COR-L47 (cell line): ENCODE results near the gene PLPPR1.

ENCODE experiments used
- DNase-seq: peaks from one replicate; lab custom pipeline; 2025; lab: John Stamatoyannopoulos, UW

The PLPPR1 gene

DNA sequence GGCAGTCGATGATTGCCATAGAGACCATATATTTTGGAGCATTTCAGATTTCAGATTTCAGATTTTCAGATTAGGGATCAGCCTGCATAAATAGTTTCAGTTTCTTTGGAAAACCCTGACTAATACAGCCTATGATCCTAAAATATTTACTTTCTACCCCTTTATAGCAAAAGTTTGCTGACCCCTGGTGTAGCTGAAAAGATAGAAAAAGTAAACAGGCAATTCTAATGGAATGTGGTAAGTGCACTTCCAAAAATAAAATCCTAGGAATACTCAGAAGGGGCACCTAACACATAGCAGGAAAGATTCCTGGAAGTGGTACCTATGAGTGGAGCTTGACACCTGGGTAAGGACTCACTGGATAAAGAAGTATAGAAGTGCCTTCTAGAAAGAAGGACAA is 321.8 kb downstream of the PLPPR1 start:
- DNase-seq = no peak

DNA sequence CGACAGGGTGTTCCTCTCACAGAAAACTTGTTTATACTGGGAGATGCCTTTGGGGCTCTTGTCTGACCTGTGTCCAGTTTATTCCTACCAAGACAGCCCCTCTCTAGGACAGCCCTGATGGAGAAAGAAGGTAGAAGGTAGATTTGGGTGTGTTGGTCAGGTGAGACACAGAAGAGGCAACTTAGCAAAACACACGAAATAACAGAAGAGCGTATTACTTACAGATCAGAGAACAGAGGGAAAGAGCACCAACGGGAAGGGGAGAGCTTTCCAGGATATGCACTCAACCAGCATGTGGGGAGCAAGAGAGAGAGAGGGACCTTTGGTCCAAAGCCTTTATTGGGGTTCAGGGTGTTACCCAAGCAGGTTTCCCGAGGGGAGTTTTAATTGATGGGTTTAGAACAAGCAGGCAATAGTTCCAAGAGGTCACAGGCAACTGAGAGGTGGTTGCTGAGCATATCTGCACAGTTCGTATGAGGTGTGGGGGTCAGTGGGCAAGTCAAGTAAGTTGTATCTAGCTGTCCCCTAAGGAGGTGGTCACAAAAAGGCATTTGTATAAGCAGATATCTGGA is 324.5 kb downstream of the PLPPR1 start:
- no peak for DNase-seq

DNA sequence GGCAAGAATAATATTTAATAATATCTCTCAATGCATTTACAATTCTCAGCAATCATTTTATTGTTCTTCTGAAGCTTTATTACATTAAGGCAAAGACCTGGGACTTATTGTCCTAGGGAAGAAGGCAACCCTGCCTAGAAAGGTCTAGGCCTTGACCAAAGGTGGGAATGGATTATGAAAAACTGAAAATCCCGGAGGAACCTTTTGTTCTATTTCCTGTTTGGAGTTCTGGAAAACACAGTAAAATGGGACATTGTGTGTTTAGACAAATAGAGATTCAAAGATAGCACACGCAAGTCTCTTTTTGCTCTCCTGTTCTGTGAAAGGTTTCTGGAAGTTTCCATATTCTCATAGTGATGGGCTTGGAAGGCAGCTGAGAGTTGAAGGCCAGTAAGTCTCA is 325.2 kb downstream of the PLPPR1 start:
- no peak for DNase-seq

DNA sequence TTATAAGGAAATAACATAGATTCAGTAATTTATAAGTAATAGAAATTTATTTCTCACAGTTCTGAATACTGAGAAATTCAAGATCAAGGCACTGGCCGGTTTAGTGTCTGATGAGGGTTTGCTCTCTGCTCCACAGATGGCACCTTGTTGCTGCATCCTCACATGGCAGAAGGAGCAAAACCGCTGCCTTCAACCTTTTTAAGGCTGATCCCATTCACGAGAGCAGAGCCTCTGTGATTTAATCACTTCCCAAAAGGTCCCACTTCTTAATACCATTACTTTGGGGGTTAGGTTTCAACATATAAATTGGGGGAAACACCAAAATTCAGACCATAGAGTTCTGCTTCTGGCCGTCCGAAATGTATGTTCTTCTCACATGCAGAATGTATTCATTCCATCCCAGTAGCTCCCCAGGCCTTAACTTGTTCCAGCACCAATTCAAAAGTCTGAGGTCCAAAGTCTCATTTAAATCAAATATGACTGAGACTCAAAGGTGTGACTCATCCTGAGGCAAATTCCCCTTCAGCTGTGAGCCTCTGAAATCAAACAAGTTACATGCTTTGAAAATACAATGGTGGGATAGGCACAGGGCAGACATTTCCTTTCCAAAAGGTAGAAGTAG is 325.7 kb downstream of the PLPPR1 start:
- DNase-seq = no peak

DNA sequence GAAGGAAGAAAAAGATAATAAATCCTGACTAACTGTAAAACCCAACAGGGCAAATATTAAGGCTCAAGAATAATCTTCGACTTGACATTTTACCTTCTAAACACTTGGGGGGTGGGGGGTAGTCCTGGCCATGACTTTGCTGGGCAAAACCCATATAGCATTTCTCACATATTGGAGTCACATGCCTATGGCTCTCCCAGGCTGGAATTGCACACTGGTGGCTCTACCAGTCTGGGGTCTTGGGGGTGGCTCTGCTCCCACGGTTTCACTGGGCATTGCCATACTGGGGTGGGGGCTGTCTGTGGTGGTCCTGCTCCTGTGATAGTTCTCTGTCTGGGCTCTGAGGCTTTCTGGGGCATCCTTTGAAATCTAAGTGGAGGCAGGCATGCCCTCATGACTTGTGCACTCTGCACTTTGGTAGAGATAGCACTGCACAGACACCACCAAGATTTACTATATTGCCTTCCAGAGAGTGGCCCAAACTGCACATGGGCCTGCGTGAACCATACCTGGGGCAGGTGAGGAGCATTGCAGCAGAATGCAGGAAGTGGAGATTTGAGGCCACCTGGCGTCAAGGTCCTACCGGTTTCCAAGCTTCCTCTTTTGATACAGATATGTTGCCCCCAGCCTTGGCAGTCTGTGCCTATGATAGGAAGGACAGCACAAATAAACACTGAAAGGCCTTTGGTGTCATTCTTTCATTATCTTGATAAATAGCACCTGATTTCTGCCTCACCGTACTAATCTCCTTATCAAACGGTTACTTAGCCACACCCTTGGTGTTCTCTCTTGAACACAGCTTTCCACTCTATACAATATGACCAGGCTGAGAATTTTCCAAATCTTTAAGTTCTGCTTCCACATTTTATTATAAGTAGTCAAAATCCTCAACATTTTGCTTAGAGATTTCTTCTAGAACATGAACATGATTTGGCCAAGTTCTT is 326.5 kb downstream of the PLPPR1 start:
- no peak for DNase-seq

DNA sequence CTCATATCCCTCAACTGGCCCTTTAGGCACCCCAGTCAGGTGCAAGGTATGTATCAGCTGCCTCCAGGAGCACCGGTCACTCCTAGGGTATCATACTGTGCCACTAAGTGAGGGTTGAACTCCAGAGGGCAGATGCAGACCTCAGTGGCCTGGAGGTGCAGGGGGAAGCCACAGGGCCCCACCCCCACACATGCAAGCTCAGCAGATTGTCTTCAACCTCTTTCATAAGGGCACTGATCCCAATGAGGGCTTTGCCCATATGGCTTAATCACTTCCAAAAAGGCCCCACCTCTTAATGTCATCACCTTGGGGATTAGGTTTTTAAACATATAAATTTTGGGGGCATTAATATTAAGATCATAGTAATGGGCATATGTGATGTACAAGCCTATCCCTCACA is 328.1 kb downstream of the PLPPR1 start:
- no peak for DNase-seq

DNA sequence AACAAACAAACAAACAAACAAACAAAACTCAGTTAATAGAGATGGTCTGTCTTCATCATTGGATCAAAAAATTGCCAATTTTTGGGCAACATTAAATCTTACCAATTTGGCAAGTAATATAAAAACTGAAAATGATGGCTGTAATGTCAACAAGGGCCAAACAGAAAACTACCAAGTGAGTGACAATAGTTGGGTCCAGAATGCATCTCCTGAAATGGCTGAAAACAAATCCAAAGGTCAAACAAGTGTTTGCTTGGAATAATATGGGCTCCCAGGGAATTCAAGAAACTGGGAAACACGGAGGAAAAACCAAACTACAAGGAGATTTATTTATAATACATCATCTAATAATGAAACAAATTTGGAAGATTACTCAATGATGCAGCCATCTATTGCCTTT is 331.2 kb downstream of the PLPPR1 start:
- DNase-seq = no peak

DNA sequence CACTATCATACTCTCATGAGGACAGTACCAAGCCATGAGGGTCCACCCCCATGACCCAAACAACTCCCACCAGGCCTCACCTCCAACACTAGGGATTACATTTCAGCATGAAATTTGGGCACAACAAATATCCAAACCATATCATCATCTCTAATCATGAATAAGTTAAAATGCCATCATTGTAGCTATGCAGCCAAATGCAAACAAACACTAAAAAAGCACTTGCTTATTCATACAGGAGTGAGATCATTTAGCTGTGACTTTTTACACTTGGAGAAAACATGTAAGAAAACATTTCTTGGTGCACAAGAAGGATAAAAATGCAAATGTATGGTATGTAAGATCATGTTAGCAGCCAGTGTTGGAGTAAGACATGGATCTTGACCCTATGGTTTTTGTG is 332.1 kb downstream of the PLPPR1 start:
- DNase-seq = no peak

DNA sequence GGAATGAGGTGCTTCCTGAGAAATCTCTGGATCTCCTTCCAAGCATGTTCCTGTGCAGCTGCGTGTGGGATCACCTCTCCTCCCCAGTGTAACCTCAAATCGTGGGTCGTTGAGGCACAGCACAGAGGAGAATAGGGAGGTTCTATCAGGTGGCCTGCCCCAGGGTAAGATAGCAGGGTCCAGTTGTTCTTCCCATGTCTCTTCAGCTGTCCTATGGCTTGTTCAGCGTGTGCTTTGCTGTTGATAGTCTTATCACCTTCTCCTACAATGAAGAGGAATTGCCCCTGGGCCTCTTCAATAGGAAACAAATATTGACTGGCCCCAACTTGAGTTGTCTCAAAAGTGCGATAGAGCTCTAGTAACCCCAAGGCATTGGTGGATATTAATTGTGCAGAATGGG is 333.9 kb downstream of the PLPPR1 start:
- DNase-seq = no peak

DNA sequence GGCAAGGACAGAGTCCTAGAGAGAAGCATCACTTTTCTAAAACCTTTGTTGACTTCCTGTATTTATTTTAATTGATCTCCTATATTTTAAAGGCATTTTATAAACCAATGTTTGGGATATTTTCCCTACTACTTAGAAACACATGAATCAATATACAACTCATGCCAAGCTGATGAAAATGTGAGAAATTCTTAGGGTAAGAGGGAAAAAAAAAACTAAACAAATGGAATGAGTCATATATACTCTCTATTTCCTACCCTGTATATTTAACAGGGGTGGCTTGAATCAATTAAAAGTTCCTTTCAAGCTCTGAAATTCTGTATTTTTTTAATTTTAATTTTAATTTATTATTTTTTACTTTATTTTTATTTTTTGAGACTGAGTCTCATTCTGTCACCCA is 336.7 kb downstream of the PLPPR1 start:
- no peak for DNase-seq

DNA sequence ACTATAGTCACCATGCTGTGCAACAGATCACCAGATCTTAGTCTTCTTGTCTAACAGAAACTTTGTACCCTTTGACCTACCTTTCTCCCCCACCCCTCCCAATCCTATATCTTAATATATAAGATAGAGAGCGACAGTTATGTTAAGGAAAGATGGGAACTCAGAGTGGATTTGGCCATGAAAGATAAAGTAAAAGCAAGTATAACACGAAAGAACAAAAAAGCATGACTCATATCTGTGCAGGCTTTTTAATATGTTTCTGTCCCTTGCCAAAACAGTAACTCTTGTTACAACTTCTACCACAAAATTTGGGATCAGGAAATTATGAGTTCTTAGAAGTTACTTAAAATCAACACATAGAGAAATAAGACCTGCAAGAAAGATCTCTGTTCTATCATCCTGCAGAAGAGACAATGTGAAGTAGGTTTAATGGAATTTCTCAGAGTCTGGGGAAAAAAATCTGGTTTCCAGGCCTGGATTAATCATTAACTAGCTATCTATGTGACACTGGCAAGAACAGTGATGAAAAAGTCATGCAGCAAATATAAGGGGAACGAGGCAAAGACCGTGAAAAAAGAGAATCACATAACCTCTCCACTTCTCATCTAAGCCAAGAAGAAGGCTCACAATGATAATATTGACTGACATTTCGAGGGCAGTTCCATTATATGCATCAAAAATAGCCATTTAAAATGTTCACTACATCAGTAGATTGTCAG is 337.7 kb downstream of the PLPPR1 start:
- no peak for DNase-seq

DNA sequence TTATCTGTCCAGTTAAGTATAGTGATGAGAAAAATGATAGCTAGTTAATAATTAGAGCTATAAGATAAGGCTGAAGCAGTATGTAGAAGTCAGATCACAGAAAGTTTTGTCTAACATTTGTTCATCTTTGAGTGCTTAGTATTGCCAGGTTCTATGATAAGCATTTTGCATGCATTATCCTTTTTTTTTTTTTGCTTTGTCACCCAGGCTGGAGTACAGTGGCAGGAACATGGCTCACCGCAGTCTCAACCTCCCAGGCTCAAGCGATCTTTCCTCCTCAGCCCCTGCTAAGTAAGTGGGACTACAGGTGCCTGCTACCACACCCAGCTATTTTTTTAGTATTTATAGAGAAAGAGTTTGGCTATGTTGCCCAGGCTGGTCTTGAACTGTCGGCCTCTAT is 338.8 kb downstream of the PLPPR1 start:
- no peak for DNase-seq

DNA sequence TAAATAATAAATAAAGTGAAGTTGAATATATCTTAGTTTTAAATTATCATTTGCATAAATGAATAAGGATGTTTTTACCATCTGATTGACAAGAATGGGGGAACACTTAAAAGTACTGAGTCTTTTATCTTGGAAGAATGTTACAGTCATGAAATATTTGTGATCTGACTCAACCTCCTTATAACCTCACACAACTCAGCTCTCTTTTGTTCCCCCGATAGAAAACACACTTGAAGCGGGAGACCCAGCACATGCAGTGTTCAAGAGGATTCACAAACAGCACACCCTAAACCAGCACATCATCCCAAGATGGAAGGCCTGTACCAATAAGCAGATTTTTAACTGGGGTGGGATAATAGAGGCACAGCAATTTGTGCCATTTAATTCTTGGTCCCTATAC is 340.8 kb downstream of the PLPPR1 start:
- no peak for DNase-seq

DNA sequence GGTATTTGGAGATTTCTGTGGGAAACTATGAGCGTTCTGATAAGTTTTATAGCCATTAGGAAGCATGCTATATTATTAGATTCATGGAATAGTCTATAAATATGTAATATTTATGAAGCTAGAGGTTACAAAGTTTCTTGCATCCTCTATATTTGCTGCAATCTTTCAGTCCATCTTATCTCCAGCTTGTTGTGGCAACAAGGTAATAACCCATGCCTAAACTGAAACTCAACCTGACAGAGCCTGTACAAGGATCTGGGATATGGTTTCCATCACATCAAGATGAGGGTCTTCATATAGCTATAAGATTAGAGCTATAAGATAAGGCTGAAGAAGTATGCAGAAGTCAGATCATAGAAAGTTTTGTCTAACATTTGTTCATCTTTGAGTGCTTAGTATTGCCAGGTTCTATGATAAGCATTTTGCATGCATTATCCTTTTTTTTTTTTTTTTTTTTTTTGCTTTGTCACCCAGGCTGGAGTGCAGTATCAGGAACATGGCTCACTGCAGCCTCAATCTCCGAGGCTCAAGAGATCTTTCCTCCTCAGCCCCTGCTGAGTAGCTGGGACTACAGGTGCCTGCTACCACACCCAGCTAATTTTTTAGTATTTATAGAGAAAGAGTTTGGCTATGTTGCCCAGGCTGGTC is 341.5 kb downstream of the PLPPR1 start:
- no peak for DNase-seq

DNA sequence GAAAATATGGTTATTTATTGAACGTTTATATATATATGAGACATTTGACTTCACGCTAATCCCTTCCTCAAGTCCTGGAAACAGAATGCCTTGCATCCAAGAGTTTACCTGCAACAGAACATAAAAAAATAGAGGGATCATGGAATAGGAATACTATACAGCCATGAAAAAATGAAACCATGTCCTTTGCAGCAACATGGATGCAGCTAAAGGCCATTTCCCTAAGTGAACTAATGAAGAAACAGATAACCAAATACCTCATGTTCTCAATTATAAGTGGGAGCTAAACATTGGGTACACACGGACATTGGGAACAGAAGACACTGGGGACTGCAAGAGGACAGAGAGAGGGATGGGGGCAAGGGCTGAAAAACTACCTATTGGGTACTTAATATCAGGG is 343.3 kb downstream of the PLPPR1 start:
- no peak for DNase-seq

DNA sequence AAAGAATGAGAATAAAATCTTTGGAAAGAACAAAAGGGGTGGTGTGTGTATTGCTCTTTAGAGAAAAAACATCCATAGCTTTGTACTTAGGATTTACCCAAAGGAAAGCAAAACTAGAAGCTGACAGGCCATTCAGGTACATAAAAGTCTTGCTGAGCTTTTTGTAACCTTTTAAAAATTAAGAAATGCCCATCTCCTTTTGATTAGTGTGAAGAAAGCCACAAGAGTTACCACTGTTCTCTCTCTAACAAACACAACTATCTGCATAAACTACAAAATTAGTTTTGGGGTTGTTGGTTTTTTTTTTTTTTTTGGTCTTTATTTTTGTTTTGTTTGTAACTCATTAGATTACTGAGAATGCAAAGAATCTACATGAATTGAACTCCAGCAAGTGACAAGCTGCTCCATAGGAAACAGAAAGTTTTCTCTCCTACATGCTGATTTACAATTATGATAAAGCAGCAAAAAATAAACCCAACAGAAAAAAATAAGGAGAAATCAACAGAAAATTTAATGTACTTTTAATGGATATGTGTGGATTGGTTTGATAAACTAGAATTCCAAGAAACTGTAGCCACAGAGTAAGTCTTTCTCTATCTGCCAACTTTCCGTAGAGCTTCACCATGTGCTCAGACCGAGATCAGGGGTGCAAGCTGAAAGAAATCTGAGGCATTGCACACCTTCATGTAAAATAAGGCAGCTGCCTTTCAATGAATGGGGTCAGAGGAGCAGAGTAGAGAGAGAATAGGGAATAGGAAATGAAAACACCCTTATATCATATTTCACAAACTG is 344.0 kb downstream of the PLPPR1 start:
- DNase-seq = no peak
